K562 (cell line): ENCODE data around the gene MS4A13. TPM values are rescaled to one million over a fixed set of nuclear protein-coding genes. Genes with fewer than 3 reads are reported as not detected.
A peak's percentile ranks its signal among the peaks of the same experiment; 100 is the strongest.

Experiments
- ATAC-seq: fragments of 200-7000 bp; cut with Tn5 transposase; 3 replicates; pipeline ENCODE4 v1.9.1; 2020; ENCODE audit warnings: moderate library complexity
- BruUV-seq: library from RNA; stranded (reverse); fragments of 400-500 nt; replicated peaks from 2 replicates; lab custom pipeline; 2021; lab: Mats Ljungman, UMichigan
- CTCF ChIA-PET: fragments of 300-600 bp; formaldehyde crosslinking; extraction: SDS; loops from one replicate; lab custom pipeline; 2021; ENCODE audit warnings: low intra/inter-chr PET ratio; lab: Yijun Ruan, JAX
- POLR2A ChIA-PET: fragments of 300-600, 350-650 bp; sonication (Branson Sonifier 250); formaldehyde crosslinking; extraction: SDS; loops from one replicate; lab custom pipeline; 2021; ENCODE audit warnings: antibody characterized with exemption, inconsistent platforms; lab: Yijun Ruan, JAX
- DNase-seq, 4 experiments: peaks; one replicate each; pipeline versions ENCODE4 v3.0.0 to v3.0.0-alpha.2; 2011 to 2018; ENCODE audit warnings: low spot score in 3 of 4, mixed read lengths in 3 of 4; ENCODE audit errors: extremely low read depth in 1 of 4
- FAIRE-seq: peaks from 2 replicates; lab custom pipeline; 2011; peaks lifted over from hg19 to GRCh38; lab: Jason Lieb, UNC
- H2AFZ ChIP-seq: 2 replicates; pipeline ENCODE4 v1.6.0; 2011; ENCODE audit warnings: low read depth, low read length, control low read depth, inconsistent platforms
- H3K27ac ChIP-seq: fragments of 200-600 bp; 3 replicates; pipeline ENCODE4 v1.8.0; 2011; ENCODE audit warnings: low read depth, mild to moderate bottlenecking, control low read depth, inconsistent platforms, low read length, moderate library complexity, mixed read lengths; ENCODE audit errors: extremely low read depth
- H3K27me3 ChIP-seq, 2 experiments: fragments of 300-600 bp in 1 of 2; 2 replicates in 1 of 2; 3 replicates in 1 of 2; pipeline versions ENCODE4 v1.6.0 to v1.8.0; 2011; ENCODE audit warnings: inconsistent platforms in 2 of 2, low read length in 2 of 2, mild to moderate bottlenecking in 1 of 2, mixed read lengths in 1 of 2, moderate library complexity in 1 of 2; ENCODE audit not compliant: control insufficient read depth in 2 of 2, insufficient read depth in 2 of 2
- H3K36me3 ChIP-seq: fragments of 300-600 bp; 3 replicates; pipeline ENCODE4 v1.8.0; 2011; ENCODE audit warnings: mild to moderate bottlenecking, low read length, inconsistent platforms; ENCODE audit not compliant: control insufficient read depth, insufficient read depth
- H3K4me1 ChIP-seq, 2 experiments: fragments of 200-600 bp in 1 of 2; replicated peaks in 1 of 2; 2 replicates in 1 of 2; 3 replicates in 1 of 2; pipeline versions ENCODE4 v1.5.1 to v1.8.0; 2011; ENCODE audit warnings: inconsistent platforms in 2 of 2, low read length in 2 of 2, mild to moderate bottlenecking in 1 of 2, mixed read lengths in 1 of 2, moderate library complexity in 1 of 2; ENCODE audit not compliant: control insufficient read depth in 2 of 2, insufficient read depth in 2 of 2
- H3K4me2 ChIP-seq: 2 replicates; pipeline ENCODE4 v1.6.1; 2011; ENCODE audit warnings: low read length, control low read depth, inconsistent platforms, mixed read lengths; ENCODE audit not compliant: insufficient read depth
- H3K4me3 ChIP-seq: fragments of 200-600 bp; sonication (generic), shearing (Covaris generic); 2 replicates; pipeline ENCODE4 v1.5.1; 2016; ENCODE audit warnings: control low read depth, inconsistent platforms
- H3K79me2 ChIP-seq: fragments of 200-600 bp; 3 replicates; pipeline ENCODE4 v1.8.0; 2011; ENCODE audit warnings: low read length, inconsistent platforms; ENCODE audit not compliant: control insufficient read depth, insufficient read depth
- H3K9ac ChIP-seq, 2 experiments: 2 replicates each; pipeline versions ENCODE4 v1.6.0 to v1.6.1; 2011; ENCODE audit warnings: low read depth in 2 of 2, low read length in 2 of 2, control low read depth in 1 of 2, inconsistent platforms in 1 of 2, mild to moderate bottlenecking in 1 of 2, mixed read lengths in 1 of 2; ENCODE audit not compliant: insufficient read depth in 1 of 2
- H3K9me1 ChIP-seq: one replicate; pipeline ENCODE4 v1.6.0; 2011; ENCODE audit warnings: inconsistent platforms, mild to moderate bottlenecking, low read length, moderate library complexity; ENCODE audit not compliant: control insufficient read depth, insufficient read depth
- H3K9me3 ChIP-seq: replicated peaks from 2 replicates; pipeline ENCODE4 v1.5.1; 2011; ENCODE audit warnings: low read depth, low read length, inconsistent platforms; ENCODE audit not compliant: control insufficient read depth, insufficient read depth
- H4K20me1 ChIP-seq: replicated peaks from 2 replicates; pipeline ENCODE4 v1.6.1; 2011; ENCODE audit warnings: low read length, inconsistent platforms, mixed read lengths; ENCODE audit not compliant: control insufficient read depth, insufficient read depth
- ATF3 ChIP-seq, 2 experiments: fragments of 450-650 bp in 1 of 2; sonication (generic) in 1 of 2; formaldehyde crosslinking in 1 of 2; IDR thresholded peaks in 1 of 2; conservative IDR thresholded peaks in 1 of 2; 2 replicates each; pipeline versions ENCODE4 v1.6.1 to v1.8.1; 2016 to 2023; ENCODE audit warnings: mild to moderate bottlenecking in 2 of 2, moderate library complexity in 2 of 2, inconsistent platforms in 1 of 2, missing genetic modification reagents in 1 of 2
- CHD1 ChIP-seq: fragments of 200-600 bp; sonication (generic); IDR thresholded peaks from one replicate; pipeline ENCODE4 v1.6.1; 2012; ENCODE audit warnings: mild to moderate bottlenecking, moderate library complexity, low read length, inconsistent platforms
- CLOCK ChIP-seq: fragments of 250-450 bp; sonication (Bioruptor Pico); IDR thresholded peaks from 2 replicates; pipeline ENCODE4 v1.4.0; 2020; ENCODE audit warnings: mild to moderate bottlenecking, moderate library complexity, borderline replicate concordance
- GABPB2 ChIP-seq: fragments of 250-450 bp; sonication (Bioruptor Pico); conservative IDR thresholded peaks from 2 replicates; pipeline ENCODE4 v1.5.1; 2021; ENCODE audit warnings: mild to moderate bottlenecking
- KAT2B ChIP-seq: IDR thresholded peaks from one replicate; pipeline ENCODE4 v1.6.1; 2012; ENCODE audit warnings: low read depth, mild to moderate bottlenecking, control low read depth, inconsistent platforms, low read length, moderate library complexity
- NRF1 ChIP-seq, 2 experiments: fragments of 450-650 bp; IDR thresholded peaks in 1 of 2; conservative IDR thresholded peaks in 1 of 2; 2 replicates each; pipeline ENCODE4 v1.6.1; 2014; ENCODE audit warnings: mild to moderate bottlenecking in 2 of 2
- ZKSCAN8 ChIP-seq: fragments of 200-800 bp; sonication (Bioruptor generic); IDR thresholded peaks from 2 replicates; pipeline ENCODE4 v1.6.1; 2016; ENCODE audit warnings: missing genetic modification characterization, missing compliant biosample characterization
- WGBS: fragments of 100-300 bp; shearing (Covaris generic); methylation state at CpG from one replicate; pipeline ENCODE4 v1.1.6; 2016; ENCODE audit warnings: low coverage, mixed read lengths; ENCODE audit not compliant: insufficient coverage; ENCODE audit errors: missing lambda C conversion rate; 5-methylcytosine and 5-hydroxymethylcytosine counted together
- in situ Hi-C: fragments of 300-500 bp; cut with MboI; formaldehyde crosslinking; loops from 4 replicates; pipeline ENCODE4 v1.15.0; 2018; ENCODE audit warnings: inconsistent platforms, mixed read lengths
- intact Hi-C: fragments of 100-400 bp; cut with micrococcal nuclease; formaldehyde crosslinking; loops from 2 replicates; pipeline ENCODE4 v1.14.2; 2022
- polyA plus RNA-seq, 8 experiments: library from polyadenylated mRNA; depleted of rRNA in 4 of 8; stranded (reverse) in 5 of 8; unstranded in 3 of 8; fragments of >200 nt; fragmentation: Nextera tagmentation in 2 of 8; fragmentation: Illumina TruSeq in 1 of 8; extraction: Ambion mirVana in 2 of 8; extraction: Trizol in 1 of 8; gene quantifications; 2 replicates each; pipeline versions ENCODE4 v1.2.1 to v1.2.3, GENCODE V29; 2011 to 2014; ENCODE audit warnings: inconsistent platforms in 1 of 8, missing spikeins in 1 of 8
- total RNA-seq, 7 experiments: library from RNA; depleted of rRNA in 6 of 7; stranded (reverse); fragments of >200 nt in 6 of 7; fragmentation: Illumina TruSeq in 2 of 7; extraction: Trizol in 2 of 7; gene quantifications; 2 replicates each; pipeline versions ENCODE4 v1.2.1 to v1.2.3, GENCODE V29; 2011 to 2021; ENCODE audit warnings: low replicate concordance in 1 of 7

Gene MS4A13
- total and polyA plus RNA-seq, 9 of the 15 experiments (the other 6 are each of a cell fraction or from before 2014, with no cell fraction given) = 0.15 to 0.43 (median 0.36) TPM; not detected in 6

GRCh38 chr11:60544077-60544476 is 28.9 kb downstream of the MS4A13 start:
- no peak for DNase-seq
- Histone ChIP-seq H3K79me2 (no peaks in the 10 kb centered on the region), H3K27me3 (no peaks in the 10 kb centered on the region), H3K9me3 (no peaks in the 10 kb centered on the region), H3K9ac (no peak overlapping the region), H3K9me1 (no peaks in the 10 kb centered on the region), H3K36me3 (no peaks in the 10 kb centered on the region), H2AFZ (no peak overlapping the region), H3K4me2 (no peak overlapping the region), H3K27ac (no peak overlapping the region), H3K4me1 (no peaks in the 10 kb centered on the region), H4K20me1 (no peaks in the 10 kb centered on the region), H3K4me3 (no peak overlapping the region)
- no TSS peak for BruUV-seq
- TF ChIP-seq ATF3 (IDR thresholded peaks at IDR 0.05) = peak; percentile 52
- no peak for TF ChIP-seq ATF3 (CRISPR knock-in tag; conservative IDR thresholded peaks at IDR 0.05)
- TF ChIP-seq ZKSCAN8 = no peak
- no peak for TF ChIP-seq GABPB2
- TF ChIP-seq NRF1 (conservative IDR thresholded peaks at IDR 0.05 in 1 of 2, IDR thresholded peaks at IDR 0.05 in 1 of 2) = no peak
- no peak for TF ChIP-seq CHD1
- no peak for TF ChIP-seq KAT2B
- no peak for TF ChIP-seq CLOCK
- in situ Hi-C loops (no loop called here), intact Hi-C loops (no loop called here)
- ChIA-PET CTCF (no interaction called here), POLR2A (no interaction called here)
- WGBS = 0% methylated on average over 5 of the region's 5 CpGs
- no peak for ATAC-seq
- no peak for FAIRE-seq
